Fibroblast of lung (primary cell): ENCODE results near the gene MYOZ2. TPM values are rescaled to one million over a fixed set of nuclear protein-coding genes. Genes with fewer than 3 reads are reported as not detected.

ENCODE experiments used
- DNase-seq, 2 donors: peaks; one replicate each; pipeline versions ENCODE4 v3.0.0 to v3.0.0-alpha.2; 2010; ENCODE audit warnings: low read depth in 2 of 2
- H2AFZ ChIP-seq: 2 replicates; pipeline ENCODE4 v1.5.1; 2012; ENCODE audit warnings: low read length, control low read depth, inconsistent platforms
- H3K27ac ChIP-seq: 2 replicates; pipeline ENCODE4 v1.5.1; 2011; ENCODE audit warnings: low read length, control low read depth; ENCODE audit not compliant: insufficient read depth
- H3K27me3 ChIP-seq: 2 replicates; pipeline ENCODE4 v1.5.1; 2011; ENCODE audit warnings: mild to moderate bottlenecking, low read length; ENCODE audit not compliant: control insufficient read depth, insufficient read depth
- H3K36me3 ChIP-seq: 2 replicates; pipeline ENCODE4 v1.5.1; 2011; ENCODE audit warnings: low read length; ENCODE audit not compliant: control insufficient read depth, insufficient read depth
- H3K4me1 ChIP-seq: 2 replicates; pipeline ENCODE4 v1.5.1; 2011; ENCODE audit warnings: low read length; ENCODE audit not compliant: control insufficient read depth, insufficient read depth; ENCODE audit errors: extremely low read depth
- H3K4me2 ChIP-seq: 2 replicates; pipeline ENCODE4 v1.5.1; 2011; ENCODE audit warnings: low read length, control low read depth; ENCODE audit not compliant: insufficient read depth; ENCODE audit errors: extremely low read depth
- H3K4me3 ChIP-seq, 4 experiments: fragments of 200-600 bp in 1 of 4; sonication (generic) in 1 of 4; replicated peaks in 1 of 4; 2 replicates each; pipeline ENCODE4 v1.5.1; 2011 to 2016; ENCODE audit warnings: low read length in 4 of 4, low read depth in 3 of 4, mild to moderate bottlenecking in 3 of 4, control low read depth in 2 of 4, inconsistent platforms in 1 of 4, mixed read lengths in 1 of 4; ENCODE audit not compliant: insufficient read depth in 1 of 4; ENCODE audit errors: control extremely low read depth in 1 of 4
- H3K79me2 ChIP-seq: 2 replicates; pipeline ENCODE4 v1.5.1; 2012; ENCODE audit warnings: mild to moderate bottlenecking, low read length, inconsistent platforms; ENCODE audit not compliant: control insufficient read depth, insufficient read depth
- H3K9ac ChIP-seq: 2 replicates; pipeline ENCODE4 v1.5.1; 2011; ENCODE audit warnings: mild to moderate bottlenecking, low read length, control low read depth; ENCODE audit not compliant: insufficient read depth
- H3K9me3 ChIP-seq: 2 replicates; pipeline ENCODE4 v1.5.1; 2012; ENCODE audit warnings: low read depth, low read length; ENCODE audit not compliant: control insufficient read depth, insufficient read depth
- H4K20me1 ChIP-seq: 2 replicates; pipeline ENCODE4 v1.5.1; 2011; ENCODE audit warnings: low read length; ENCODE audit not compliant: control insufficient read depth, insufficient read depth; ENCODE audit errors: extremely low read depth
- CTCF ChIP-seq, 2 donors: IDR thresholded peaks in 1 of 2; conservative IDR thresholded peaks in 1 of 2; 1 replicate in 1 of 2; 2 replicates in 1 of 2; pipeline ENCODE4 v1.5.1; 2011 to 2012; ENCODE audit warnings: low read length in 2 of 2, control low read depth in 1 of 2, inconsistent platforms in 1 of 2, low read depth in 1 of 2, mild to moderate bottlenecking in 1 of 2
- EZH2 ChIP-seq: IDR thresholded peaks from 2 replicates; pipeline ENCODE4 v1.5.1; 2012; ENCODE audit warnings: low read length, control low read depth, mild to moderate bottlenecking; ENCODE audit errors: missing control alignments
- polyA plus RNA-seq, 2 donors: library from polyadenylated mRNA; depleted of rRNA in 1 of 2; stranded (reverse) in 1 of 2; unstranded in 1 of 2; fragments of >200 nt; gene quantifications; 2 replicates each; pipeline ENCODE4 v1.2.1, GENCODE V29; 2011 to 2012; ENCODE audit warnings: missing spikeins in 1 of 2
- total RNA-seq: library from RNA; depleted of rRNA; stranded (reverse); fragments of >200 nt; gene quantifications from 2 replicates; pipeline ENCODE4 v1.2.1, GENCODE V29; 2014

Gene MYOZ2
- total and polyA plus RNA-seq, 2 donors (not counting 1 experiment from before 2014, with no cell fraction given) = 0.17 to 0.59 TPM

- no peaks in the 10 kb centered on the region for H4K20me1 ChIP-seq
- no peaks in the 10 kb centered on the region for H3K36me3 ChIP-seq
- no peak overlapping the region for H3K9ac ChIP-seq
- TF ChIP-seq CTCF (conservative IDR thresholded peaks at IDR 0.05 in 1 of 2, IDR thresholded peaks at IDR 0.05 in 1 of 2; ENCODE audit: low read depth in 1 of 2, low read length in 2 of 2) (no peak), EZH2 (no peak)
- H3K27me3 ChIP-seq = no peaks in the 10 kb centered on the region
- no peak overlapping the region for H3K4me3 ChIP-seq
- no peaks in the 10 kb centered on the region for H3K9me3 ChIP-seq
- peaks cover 2% of the 10 kb centered on the region for H3K4me1 ChIP-seq
- no peaks in the 10 kb centered on the region for H3K79me2 ChIP-seq
- H2AFZ ChIP-seq = peak overlapping the region; percentile 54
- DNase-seq = no peak
- H3K4me2 ChIP-seq = no peak overlapping the region
- no peak overlapping the region for H3K27ac ChIP-seq
These were observed 42.4 kb upstream of the MYOZ2 start for GRCh38 chr4:119093042-119093827.

GRCh38 chr4:119097282-119097900, 38.2 kb upstream of the MYOZ2 start:
- Histone ChIP-seq H2AFZ (no peak overlapping the region), H3K4me3 (no peak overlapping the region), H3K4me1 (peaks cover 4% of the 10 kb centered on the region), H3K79me2 (no peaks in the 10 kb centered on the region), H3K9ac (no peak overlapping the region), H4K20me1 (no peaks in the 10 kb centered on the region), H3K27me3 (no peaks in the 10 kb centered on the region), H3K9me3 (no peaks in the 10 kb centered on the region), H3K4me2 (no peak overlapping the region), H3K27ac (no peak overlapping the region), H3K36me3 (no peaks in the 10 kb centered on the region)
- no peak for DNase-seq
- no peak for TF ChIP-seq CTCF (conservative IDR thresholded peaks at IDR 0.05 in 1 of 2, IDR thresholded peaks at IDR 0.05 in 1 of 2; ENCODE audit: low read depth in 1 of 2, low read length in 2 of 2)
- TF ChIP-seq EZH2 = no peak

GRCh38 chr4:119098306-119098705, 37.3 kb upstream of the MYOZ2 start:
- H3K9ac ChIP-seq = no peak overlapping the region
- no peaks in the 10 kb centered on the region for H4K20me1 ChIP-seq
- H3K4me3 ChIP-seq = no peak overlapping the region
- no peak for DNase-seq
- TF ChIP-seq CTCF (conservative IDR thresholded peaks at IDR 0.05 in 1 of 2, IDR thresholded peaks at IDR 0.05 in 1 of 2; ENCODE audit: low read depth in 1 of 2, low read length in 2 of 2) (no peak), EZH2 (no peak)
- peaks cover 4% of the 10 kb centered on the region for H3K4me1 ChIP-seq
- no peaks in the 10 kb centered on the region for H3K36me3 ChIP-seq
- H3K9me3 ChIP-seq = no peaks in the 10 kb centered on the region
- H3K27me3 ChIP-seq = no peaks in the 10 kb centered on the region
- H3K79me2 ChIP-seq = no peaks in the 10 kb centered on the region
- no peak overlapping the region for H2AFZ ChIP-seq
- no peak overlapping the region for H3K4me2 ChIP-seq
- H3K27ac ChIP-seq = no peak overlapping the region
